ENCODE data around the gene LYZL4. TPM values are rescaled to one million over a fixed set of nuclear protein-coding genes. Genes with fewer than 3 reads are reported as not detected.

LYZL4 gene
- total RNA-seq, 1 experiment from 2014 or later = not detected

DNA sequence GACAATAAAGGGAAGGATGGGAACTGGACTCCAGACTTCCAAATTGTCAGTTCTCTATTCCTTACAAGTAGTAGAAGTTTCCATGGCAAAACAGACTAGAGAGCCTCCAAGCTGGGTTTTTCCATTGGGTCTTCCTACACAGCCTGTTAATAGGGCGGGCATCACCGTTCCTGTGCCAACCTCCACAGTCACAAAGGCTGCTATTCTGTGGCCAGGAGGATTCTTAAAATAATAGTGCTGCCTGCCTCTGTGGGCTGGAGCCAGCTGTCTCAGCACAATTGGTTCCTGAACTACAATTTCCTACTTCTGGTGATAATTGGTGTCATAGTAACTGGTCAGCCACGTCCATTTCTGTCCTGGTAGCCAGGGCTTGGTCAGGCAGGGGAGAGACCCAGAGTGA, 38.6 kb downstream of the LYZL4 start:
- ChIA-PET POLR2A (ENCODE audit: unreplicated experiment) (no interaction called here), CTCF (no interaction called here)
- intact Hi-C loops (cut with micrococcal nuclease) = no loop called here
- no peak overlapping the region for H2AFZ ChIP-seq (ENCODE audit: low read length)
- no peak overlapping the region for H3K4me2 ChIP-seq (ENCODE audit: low read length)
- no peak overlapping the region for H3K4me3 ChIP-seq (ENCODE audit: low read length)
- no peaks in the 10 kb centered on the region for H3K9me2 ChIP-seq (replicated peaks; ENCODE audit: low read length)
- peaks cover 10% of the 10 kb centered on the region for H3K4me1 ChIP-seq (ENCODE audit: insufficient read depth, low read length)
- no peak for DNase-seq
- H3K27me3 ChIP-seq (ENCODE audit: low read length) = peaks cover 27% of the 10 kb centered on the region
- TF ChIP-seq, protein P1, sequence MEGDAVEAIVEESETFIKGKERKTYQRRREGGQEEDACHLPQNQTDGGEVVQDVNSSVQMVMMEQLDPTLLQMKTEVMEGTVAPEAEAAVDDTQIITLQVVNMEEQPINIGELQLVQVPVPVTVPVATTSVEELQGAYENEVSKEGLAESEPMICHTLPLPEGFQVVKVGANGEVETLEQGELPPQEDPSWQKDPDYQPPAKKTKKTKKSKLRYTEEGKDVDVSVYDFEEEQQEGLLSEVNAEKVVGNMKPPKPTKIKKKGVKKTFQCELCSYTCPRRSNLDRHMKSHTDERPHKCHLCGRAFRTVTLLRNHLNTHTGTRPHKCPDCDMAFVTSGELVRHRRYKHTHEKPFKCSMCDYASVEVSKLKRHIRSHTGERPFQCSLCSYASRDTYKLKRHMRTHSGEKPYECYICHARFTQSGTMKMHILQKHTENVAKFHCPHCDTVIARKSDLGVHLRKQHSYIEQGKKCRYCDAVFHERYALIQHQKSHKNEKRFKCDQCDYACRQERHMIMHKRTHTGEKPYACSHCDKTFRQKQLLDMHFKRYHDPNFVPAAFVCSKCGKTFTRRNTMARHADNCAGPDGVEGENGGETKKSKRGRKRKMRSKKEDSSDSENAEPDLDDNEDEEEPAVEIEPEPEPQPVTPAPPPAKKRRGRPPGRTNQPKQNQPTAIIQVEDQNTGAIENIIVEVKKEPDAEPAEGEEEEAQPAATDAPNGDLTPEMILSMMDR (conservative IDR thresholded peaks at IDR 0.05; ENCODE audit: low read depth, low read length) = no peak
- TF ChIP-seq EZH2phosphoT487 (IDR thresholded peaks at IDR 0.05; ENCODE audit: borderline replicate concordance, low read length) = no peak
- TF ChIP-seq EZH2 (IDR thresholded peaks at IDR 0.05; ENCODE audit: low read length, unreplicated experiment) = no peak
- no TSS peak for BruUV-seq (replicated peaks)
- H3K9ac ChIP-seq (ENCODE audit: low read length) = no peak overlapping the region
- H4K20me1 ChIP-seq (ENCODE audit: low read length) = no peaks in the 10 kb centered on the region
- H3K27ac ChIP-seq (ENCODE audit: low read length) = no peak overlapping the region
- H3F3A ChIP-seq (ENCODE audit: low read length, unreplicated experiment) = no peaks in the 10 kb centered on the region
- no peaks in the 10 kb centered on the region for H3K9me3 ChIP-seq (ENCODE audit: low read length)
- ATAC-seq = no peak
- H3K79me2 ChIP-seq (ENCODE audit: low read length) = no peaks in the 10 kb centered on the region
- no peaks in the 10 kb centered on the region for H3K36me3 ChIP-seq (ENCODE audit: low read depth, low read length)

DNA sequence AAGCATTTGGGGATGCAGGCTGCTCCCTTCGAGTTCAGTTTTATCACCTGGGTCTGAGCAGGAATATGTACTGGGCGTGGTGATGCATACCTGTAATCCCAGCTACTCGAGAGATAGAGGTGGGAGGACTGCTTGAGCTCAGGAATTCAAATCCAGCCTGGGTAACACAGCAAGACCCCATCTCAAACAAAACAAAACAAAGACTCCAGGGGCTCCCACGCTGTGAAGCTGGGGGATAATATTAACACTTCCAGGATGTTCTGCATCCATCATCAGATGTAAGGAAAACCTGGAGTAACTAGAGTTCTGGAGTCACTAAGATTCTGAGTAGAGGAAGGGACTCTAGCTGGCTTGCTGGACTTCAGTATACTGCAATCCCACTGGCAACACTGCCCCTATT, 40.6 kb downstream of the LYZL4 start:
- Histone ChIP-seq H3K27ac (ENCODE audit: low read length) (no peak overlapping the region), H3K27me3 (ENCODE audit: low read length) (peaks cover 27% of the 10 kb centered on the region), H3K4me2 (ENCODE audit: low read length) (no peak overlapping the region), H3K36me3 (ENCODE audit: low read depth, low read length) (no peaks in the 10 kb centered on the region), H4K20me1 (ENCODE audit: low read length) (no peaks in the 10 kb centered on the region), H2AFZ (ENCODE audit: low read length) (no peak overlapping the region), H3K9ac (ENCODE audit: low read length) (no peak overlapping the region), H3F3A (ENCODE audit: low read length, unreplicated experiment) (no peaks in the 10 kb centered on the region), H3K4me3 (ENCODE audit: low read length) (no peak overlapping the region), H3K79me2 (ENCODE audit: low read length) (no peaks in the 10 kb centered on the region), H3K4me1 (ENCODE audit: insufficient read depth, low read length) (no peaks in the 10 kb centered on the region), H3K9me2 (replicated peaks; ENCODE audit: low read length) (no peaks in the 10 kb centered on the region), H3K9me3 (ENCODE audit: low read length) (no peaks in the 10 kb centered on the region)
- intact Hi-C loops (cut with micrococcal nuclease) = no loop called here
- ChIA-PET CTCF (no interaction called here), POLR2A (ENCODE audit: unreplicated experiment) (no interaction called here)
- no peak for ATAC-seq
- no TSS peak for BruUV-seq (replicated peaks)
- DNase-seq = no peak
- no peak for TF ChIP-seq EZH2phosphoT487 (IDR thresholded peaks at IDR 0.05; ENCODE audit: borderline replicate concordance, low read length)
- TF ChIP-seq, protein P1 (conservative IDR thresholded peaks at IDR 0.05; ENCODE audit: low read depth, low read length) = no peak
- no peak for TF ChIP-seq EZH2 (IDR thresholded peaks at IDR 0.05; ENCODE audit: low read length, unreplicated experiment)

DNA sequence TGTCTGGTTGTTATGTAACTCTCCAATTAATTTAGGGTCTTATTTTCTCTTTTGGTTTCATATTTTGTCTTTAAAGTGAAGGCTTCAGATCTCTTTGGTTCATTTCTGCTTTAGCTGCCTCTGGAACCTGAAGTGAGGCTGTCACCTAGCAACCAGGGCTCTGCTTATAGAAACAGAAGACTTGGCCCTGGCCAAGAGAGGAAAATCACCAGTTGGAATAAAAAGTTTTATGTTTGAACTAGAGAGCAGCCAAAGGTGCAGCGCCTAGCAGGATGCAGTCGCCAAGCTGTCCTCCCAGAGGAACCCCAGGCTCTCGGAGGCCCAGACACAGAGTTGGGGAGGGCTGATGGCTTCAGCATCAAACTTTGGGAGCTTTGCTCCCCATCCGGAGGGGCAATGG, 41.1 kb downstream of the LYZL4 start:
- no peaks in the 10 kb centered on the region for H3K79me2 ChIP-seq (ENCODE audit: low read length)
- ATAC-seq = no peak
- H3F3A ChIP-seq (ENCODE audit: low read length, unreplicated experiment) = no peaks in the 10 kb centered on the region
- no peaks in the 10 kb centered on the region for H3K9me3 ChIP-seq (ENCODE audit: low read length)
- BruUV-seq (replicated peaks) = no TSS peak
- intact Hi-C loops (cut with micrococcal nuclease) = no loop called here
- no peak overlapping the region for H3K9ac ChIP-seq (ENCODE audit: low read length)
- no peak for DNase-seq
- H3K9me2 ChIP-seq (replicated peaks; ENCODE audit: low read length) = no peaks in the 10 kb centered on the region
- no peak for TF ChIP-seq EZH2 (IDR thresholded peaks at IDR 0.05; ENCODE audit: low read length, unreplicated experiment)
- TF ChIP-seq, protein P1 (conservative IDR thresholded peaks at IDR 0.05; ENCODE audit: low read depth, low read length) = no peak
- TF ChIP-seq EZH2phosphoT487 (IDR thresholded peaks at IDR 0.05; ENCODE audit: borderline replicate concordance, low read length) = no peak
- no peak overlapping the region for H3K27ac ChIP-seq (ENCODE audit: low read length)
- H3K4me2 ChIP-seq (ENCODE audit: low read length) = no peak overlapping the region
- H3K27me3 ChIP-seq (ENCODE audit: low read length) = peaks cover 31% of the 10 kb centered on the region
- no peaks in the 10 kb centered on the region for H3K36me3 ChIP-seq (ENCODE audit: low read depth, low read length)
- H3K4me1 ChIP-seq (ENCODE audit: insufficient read depth, low read length) = no peaks in the 10 kb centered on the region
- no peaks in the 10 kb centered on the region for H4K20me1 ChIP-seq (ENCODE audit: low read length)
- H2AFZ ChIP-seq (ENCODE audit: low read length) = no peak overlapping the region
- ChIA-PET POLR2A (ENCODE audit: unreplicated experiment) (no interaction called here), CTCF (no interaction called here)
- no peak overlapping the region for H3K4me3 ChIP-seq (ENCODE audit: low read length)
